ENCODE measurements around the gene DAAM1. TPM values are rescaled to one million over a fixed set of nuclear protein-coding genes. Genes with fewer than 3 reads are reported as not detected.
A peak's percentile ranks its signal among the peaks of the same experiment; 100 is the strongest.

Gene DAAM1
- total RNA-seq, 1 donor, result 18.5 TPM

DNA sequence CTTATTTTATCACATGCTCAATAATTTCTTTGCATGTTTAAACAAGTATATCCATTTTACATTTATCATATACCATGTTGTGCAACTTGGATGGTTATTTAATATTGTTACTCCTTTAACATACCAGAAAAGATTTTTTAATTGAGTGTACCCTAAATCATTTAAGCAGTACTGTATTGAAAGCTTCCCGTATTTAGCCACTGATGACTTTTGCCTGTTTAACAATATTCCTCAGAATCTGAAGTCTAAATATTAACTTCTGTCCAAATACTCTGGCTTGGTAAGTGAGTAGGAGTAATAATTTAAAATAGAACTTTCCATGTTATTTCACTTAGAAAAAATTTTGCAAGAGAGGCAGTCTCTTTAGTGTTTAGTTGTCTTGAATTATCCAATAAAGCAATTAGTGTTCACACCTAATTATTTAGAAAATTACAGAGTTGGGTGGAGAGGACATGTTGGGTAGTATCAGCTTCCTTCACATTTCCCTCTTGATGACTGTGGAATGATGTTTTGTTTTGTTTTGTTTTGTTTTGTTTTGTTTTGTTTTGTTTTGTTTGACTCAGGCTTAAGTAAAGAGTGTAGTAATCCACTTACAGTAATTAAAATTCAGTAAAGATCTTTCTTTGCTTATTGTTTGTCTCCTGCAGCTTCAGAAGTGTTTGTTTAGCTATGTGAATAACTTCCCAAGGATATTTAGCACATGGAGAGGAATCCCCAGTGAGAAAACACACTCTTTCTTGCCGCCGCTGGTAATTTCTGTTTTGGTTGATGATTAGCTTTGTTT is 59.5 kb downstream of the DAAM1 start:
- H3K4me3 ChIP-seq (ENCODE audit: low read depth, low read length), result no peak overlapping the region
- TF ChIP-seq, protein P1, sequence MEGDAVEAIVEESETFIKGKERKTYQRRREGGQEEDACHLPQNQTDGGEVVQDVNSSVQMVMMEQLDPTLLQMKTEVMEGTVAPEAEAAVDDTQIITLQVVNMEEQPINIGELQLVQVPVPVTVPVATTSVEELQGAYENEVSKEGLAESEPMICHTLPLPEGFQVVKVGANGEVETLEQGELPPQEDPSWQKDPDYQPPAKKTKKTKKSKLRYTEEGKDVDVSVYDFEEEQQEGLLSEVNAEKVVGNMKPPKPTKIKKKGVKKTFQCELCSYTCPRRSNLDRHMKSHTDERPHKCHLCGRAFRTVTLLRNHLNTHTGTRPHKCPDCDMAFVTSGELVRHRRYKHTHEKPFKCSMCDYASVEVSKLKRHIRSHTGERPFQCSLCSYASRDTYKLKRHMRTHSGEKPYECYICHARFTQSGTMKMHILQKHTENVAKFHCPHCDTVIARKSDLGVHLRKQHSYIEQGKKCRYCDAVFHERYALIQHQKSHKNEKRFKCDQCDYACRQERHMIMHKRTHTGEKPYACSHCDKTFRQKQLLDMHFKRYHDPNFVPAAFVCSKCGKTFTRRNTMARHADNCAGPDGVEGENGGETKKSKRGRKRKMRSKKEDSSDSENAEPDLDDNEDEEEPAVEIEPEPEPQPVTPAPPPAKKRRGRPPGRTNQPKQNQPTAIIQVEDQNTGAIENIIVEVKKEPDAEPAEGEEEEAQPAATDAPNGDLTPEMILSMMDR (IDR thresholded peaks at IDR 0.05; ENCODE audit: insufficient read depth, low read length), result no peak
- DNase-seq (ENCODE audit: low read depth), result no peak

DNA sequence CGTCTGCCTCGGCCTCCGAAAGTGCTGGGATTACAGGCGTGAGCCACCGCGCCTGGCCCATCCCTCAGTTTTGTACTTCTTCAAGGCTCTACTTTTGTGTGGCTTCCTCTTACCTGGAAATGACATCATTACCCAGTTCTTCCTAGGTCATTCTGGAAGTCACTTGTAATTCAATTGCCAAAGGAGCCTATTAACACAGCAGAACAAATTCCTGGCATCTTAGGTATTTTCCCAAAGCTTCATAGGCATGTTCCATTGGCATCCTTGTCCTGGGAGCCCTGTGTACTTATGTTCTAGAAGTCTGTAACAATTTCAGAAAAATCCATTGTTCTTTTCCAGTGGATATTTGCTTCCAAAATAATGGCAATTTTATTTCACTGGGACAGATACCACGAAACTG is 60.6 kb downstream of the DAAM1 start:
- TF ChIP-seq, protein P1 (IDR thresholded peaks at IDR 0.05; ENCODE audit: insufficient read depth, low read length), result no peak
- H3K4me3 ChIP-seq (ENCODE audit: low read depth, low read length), result no peak overlapping the region
- DNase-seq (ENCODE audit: low read depth), result no peak

DNA sequence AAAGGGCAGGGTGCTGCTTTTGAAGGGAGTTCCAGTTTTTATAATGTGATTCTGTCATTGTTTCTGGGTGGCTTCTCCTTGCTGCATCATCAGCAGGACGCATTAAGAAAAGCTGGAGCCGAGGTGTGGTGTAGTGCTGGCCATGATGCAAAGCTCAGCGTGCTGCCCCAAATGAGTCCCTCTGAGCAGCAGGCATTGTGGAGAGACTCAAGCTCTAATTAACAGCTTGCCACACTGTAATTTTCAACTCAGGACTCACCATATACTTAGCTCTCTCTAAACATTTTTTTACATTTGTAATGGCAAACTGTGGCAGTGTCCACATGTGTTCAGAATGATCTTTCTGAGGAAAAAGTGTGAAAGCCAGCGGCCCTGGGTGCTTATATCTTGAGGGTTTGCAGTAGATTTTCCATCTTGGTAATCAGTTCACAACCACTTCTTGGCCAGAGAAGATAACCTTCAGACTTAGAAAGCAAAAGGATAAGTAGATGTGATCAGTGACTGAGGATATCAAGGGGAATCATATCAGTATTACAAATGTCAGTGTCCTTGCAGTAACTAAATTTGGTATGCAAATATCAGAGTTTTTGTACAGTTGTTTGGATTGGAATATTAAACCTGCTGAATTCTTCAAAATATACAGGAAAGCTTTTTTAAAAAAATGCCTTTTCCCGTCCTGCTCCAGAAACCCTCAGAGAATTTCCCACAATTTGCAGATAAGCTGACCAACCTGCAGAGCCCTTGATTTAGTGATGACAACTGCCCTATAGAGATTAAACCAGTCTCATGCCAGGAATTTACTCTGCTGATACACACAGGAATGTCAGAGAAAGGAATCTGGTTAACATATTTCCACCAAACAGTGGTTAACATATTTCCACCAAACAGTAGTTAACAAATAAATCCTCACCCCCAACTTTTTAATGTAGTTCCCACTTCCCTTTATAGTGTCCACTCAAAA is 63.6 kb downstream of the DAAM1 start:
- peak; percentile 89 for DNase-seq (ENCODE audit: low read depth)
- TF ChIP-seq, protein P1 (IDR thresholded peaks at IDR 0.05; ENCODE audit: insufficient read depth, low read length), result no peak
- H3K4me3 ChIP-seq (ENCODE audit: low read depth, low read length), result no peak overlapping the region

DNA sequence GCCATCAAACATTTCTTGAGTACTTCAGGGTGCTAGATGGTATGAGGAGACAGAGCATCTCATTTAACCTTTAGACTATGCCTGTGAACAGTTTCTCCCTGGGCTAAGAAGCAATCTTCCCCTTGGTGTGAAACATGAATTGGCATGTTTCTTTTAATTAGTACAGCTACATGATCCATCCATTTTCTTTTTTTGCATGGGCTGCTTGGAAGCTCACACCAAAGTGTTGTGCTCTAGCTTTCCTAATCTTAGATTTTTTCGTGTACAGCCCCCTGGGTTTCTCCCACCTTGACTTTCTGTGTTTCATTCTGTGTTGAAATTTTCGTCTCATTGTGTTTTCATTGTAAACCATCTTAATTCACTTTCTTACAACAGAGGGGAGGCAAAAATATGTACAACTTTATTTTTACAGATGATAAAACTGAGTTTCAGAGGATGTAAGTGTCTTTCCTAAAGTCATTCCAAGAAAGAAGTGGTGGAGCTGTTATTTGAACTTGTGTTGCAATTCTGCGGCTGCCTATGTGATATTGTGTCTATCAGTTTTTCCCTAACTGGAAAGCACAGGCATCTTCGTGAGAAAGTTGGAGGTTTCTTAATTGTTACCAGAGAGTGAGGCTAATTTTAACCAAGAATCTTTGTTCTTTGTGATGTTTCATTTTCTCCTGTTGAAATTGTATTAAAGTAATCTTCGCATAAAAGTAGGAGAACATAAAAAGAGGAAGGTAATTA is 64.5 kb downstream of the DAAM1 start:
- no peak overlapping the region for H3K4me3 ChIP-seq (ENCODE audit: low read depth, low read length)
- TF ChIP-seq, protein P1 (IDR thresholded peaks at IDR 0.05; ENCODE audit: insufficient read depth, low read length), result no peak
- DNase-seq (ENCODE audit: low read depth), result peak; percentile 82

DNA sequence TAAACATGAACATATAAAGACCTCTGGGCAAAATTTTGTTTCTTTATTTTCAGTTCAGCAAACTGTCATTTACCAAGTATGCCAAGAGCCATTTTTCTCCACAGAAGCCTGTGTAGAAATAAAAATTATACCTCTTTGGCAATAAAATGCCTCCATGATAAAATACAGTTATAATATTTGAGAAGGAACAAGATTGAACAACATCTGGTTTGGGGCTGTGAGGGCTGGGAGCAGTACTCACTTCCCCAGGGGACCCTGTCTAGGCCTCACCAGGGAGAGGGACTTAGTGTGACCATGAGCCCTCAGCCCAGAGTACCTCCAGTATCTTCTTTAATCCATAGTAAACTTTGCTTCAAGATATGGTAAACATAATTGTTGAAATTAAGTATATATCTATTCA is 65.1 kb downstream of the DAAM1 start:
- TF ChIP-seq, protein P1 (IDR thresholded peaks at IDR 0.05; ENCODE audit: insufficient read depth, low read length), result no peak
- no peak overlapping the region for H3K4me3 ChIP-seq (ENCODE audit: low read depth, low read length)

DNA sequence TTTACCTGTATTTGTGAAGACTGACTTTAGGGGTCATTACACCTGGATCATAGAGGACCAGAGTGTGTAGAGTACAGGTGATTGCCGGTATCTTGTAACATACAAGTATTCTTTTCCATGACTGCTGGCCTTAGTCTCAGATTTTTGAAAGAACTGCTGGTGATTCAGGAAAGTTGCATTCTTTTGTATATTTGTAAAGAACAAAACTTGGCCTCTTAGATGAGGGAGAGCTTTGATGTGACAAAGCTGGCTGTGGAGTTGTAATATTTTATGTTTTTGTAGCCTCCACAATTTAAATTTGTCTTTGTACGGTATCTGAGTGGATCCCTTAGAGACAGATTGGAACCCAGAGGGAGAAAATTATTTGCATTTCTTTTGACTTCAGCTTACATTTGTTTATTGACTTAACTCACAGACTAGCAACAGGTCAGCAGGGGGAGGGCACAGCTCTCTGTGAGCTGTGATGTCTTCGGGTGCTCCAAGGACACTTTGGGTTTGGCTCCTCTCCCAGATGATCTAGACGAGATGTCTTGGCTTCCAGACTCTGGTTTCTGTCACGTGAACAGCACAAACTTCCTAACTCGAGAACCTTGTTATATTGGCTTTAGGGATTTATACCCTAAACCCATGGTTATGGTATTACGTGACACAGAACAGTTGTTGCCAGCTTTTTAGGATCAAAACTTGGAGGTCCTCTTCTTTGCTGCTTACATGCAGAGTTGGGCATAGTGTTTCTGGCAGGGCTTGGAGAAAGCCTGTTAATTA is 65.9 kb downstream of the DAAM1 start:
- DNase-seq (ENCODE audit: low read depth), result peak; percentile 94
- no peak overlapping the region for H3K4me3 ChIP-seq (ENCODE audit: low read depth, low read length)
- TF ChIP-seq, protein P1 (IDR thresholded peaks at IDR 0.05; ENCODE audit: insufficient read depth, low read length), result no peak

More for the DNA sequence above, 65.1 kb downstream of the DAAM1 start:
- no peak for DNase-seq (ENCODE audit: low read depth)

Measured in fibroblast of the aortic adventitia (primary cell).